ENCODE measurements around the gene RAD51B. TPM values are rescaled to one million over a fixed set of nuclear protein-coding genes. Genes with fewer than 3 reads are reported as not detected.
"Not testable (repeated sequence)": the region's sequence is repeated elsewhere in the genome, so short reads cannot be mapped to it uniquely, and the experiment has no call there.

The RAD51B gene
- total RNA-seq, 3 donors from 2014 or later = 10.6 to 77.6 (median 33.8) TPM

DNA sequence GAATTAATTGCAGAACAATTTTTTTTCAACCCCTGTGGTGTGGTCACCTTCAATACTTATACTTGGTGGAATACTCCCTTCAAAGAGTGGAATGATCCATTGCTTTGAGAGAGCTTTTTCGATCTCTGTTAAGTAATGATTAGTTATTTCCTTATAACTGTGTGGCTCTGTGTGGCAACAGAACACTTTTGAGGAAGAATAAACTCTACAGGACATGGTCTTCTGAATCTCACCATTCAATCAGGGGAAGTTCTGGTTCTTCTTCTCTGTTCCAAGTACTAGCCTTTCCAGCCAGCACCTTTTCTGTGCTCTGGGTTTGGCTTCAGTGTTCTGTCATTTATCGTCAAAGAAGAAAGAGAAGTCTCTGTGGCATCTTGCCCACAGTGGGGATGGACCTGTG, 604.1 kb downstream of the RAD51B start:
- no peaks in the 10 kb centered on the region for H3K4me1 ChIP-seq
- no peaks in the 10 kb centered on the region for H3K27me3 ChIP-seq
- no peaks in the 10 kb centered on the region for H3K9me3 ChIP-seq
- DNase-seq (ENCODE audit: low spot score in 2 of 2) = no peak
- no peak for TF ChIP-seq POLR2A (IDR thresholded peaks at IDR 0.05)
- TF ChIP-seq CTCF (IDR thresholded peaks at IDR 0.05) = no peak
- no peak for TF ChIP-seq POLR2AphosphoS5 (IDR thresholded peaks at IDR 0.05)
- intact Hi-C loops (cut with DNase I; ENCODE audit: low total_unique reads) = no loop called here
- no peak overlapping the region for H3K27ac ChIP-seq
- H3K36me3 ChIP-seq = no peaks in the 10 kb centered on the region
- H3K4me3 ChIP-seq = no peak overlapping the region

DNA sequence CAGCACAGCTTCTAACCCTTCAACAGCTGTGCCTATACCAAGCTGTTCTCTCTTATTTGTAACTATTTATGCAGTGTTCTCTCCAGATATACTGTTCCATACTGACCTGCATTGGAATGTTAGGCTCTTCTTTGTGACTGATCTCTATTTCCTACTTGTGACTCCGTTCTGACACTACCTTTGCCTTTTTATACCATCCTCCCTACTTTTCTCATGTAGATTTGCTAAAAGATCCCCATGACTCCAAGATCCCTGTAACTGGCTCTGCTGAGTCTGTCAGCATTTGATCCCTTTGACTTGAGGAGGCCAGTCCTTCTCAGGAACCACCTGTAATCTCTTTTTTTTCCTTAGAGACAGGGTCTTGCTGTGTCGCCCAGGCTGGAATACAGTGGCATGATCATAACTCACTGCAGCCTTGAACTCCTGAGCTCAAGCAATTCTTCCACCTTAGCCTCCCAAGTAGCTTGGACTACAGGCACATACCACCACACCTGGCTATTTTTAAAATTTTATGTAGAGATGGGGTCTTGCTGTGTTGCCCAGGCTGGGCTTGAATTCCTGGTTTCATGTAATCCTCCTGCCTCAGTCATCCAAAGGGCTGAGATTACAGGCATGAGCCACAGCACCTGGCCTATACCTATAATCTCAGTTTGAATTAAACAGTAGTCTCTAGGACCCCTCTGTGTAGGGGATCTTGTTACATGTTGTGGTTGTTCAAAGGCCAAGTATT, 605.0 kb downstream of the RAD51B start:
- no peak overlapping the region for H3K4me3 ChIP-seq

DNA sequence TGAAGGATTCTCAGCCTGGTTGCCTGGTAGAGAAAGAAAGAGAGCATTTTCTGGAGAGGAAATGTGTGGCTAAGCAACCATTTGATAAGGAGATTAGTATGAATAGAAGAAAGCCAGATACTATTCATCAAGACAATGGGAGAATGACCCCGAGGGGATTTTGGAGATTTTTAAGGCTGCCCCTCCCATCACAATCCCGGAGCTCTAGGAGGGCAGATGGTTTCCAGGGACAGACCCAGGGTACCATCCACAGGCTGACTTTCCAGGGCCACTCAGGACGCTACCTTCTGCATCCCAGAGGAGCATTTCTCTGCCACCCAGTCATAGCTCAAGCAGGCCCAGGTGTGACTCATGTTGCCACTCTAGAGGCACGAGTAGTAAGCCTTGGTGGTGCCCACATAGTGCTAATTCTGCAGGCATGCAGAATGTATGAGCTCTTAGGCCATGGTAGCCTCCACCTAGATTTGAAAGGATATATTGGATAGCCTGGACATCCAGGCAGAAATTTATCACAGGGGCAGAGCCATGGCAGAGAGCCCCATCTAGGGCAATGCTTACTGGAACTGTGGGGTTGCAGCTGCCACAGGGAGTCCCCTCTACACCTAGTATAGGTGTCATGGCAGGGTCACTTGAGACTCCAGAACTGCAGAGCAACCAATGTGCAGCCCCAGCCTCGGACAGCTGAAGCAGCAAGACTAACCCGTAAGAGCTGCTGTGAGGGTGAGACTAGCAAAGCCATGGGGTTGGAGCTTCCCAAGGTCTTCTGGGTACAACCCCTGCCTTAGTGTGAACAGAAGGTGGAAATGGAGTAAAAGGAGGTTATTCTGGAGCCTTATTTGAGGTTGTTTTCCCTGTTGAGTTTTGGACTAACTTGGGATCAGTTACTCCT, 607.3 kb downstream of the RAD51B start:
- no peak overlapping the region for H3K4me3 ChIP-seq
- no peaks in the 10 kb centered on the region for H3K9me3 ChIP-seq
- DNase-seq (ENCODE audit: low spot score in 2 of 2) = no peak
- no peak overlapping the region for H3K27ac ChIP-seq
- intact Hi-C loops (cut with DNase I; ENCODE audit: low total_unique reads) = no loop called here
- H3K27me3 ChIP-seq = no peaks in the 10 kb centered on the region
- H3K36me3 ChIP-seq = no peaks in the 10 kb centered on the region
- no peak for TF ChIP-seq POLR2A (IDR thresholded peaks at IDR 0.05)
- no peak for TF ChIP-seq CTCF (IDR thresholded peaks at IDR 0.05)
- TF ChIP-seq POLR2AphosphoS5 (IDR thresholded peaks at IDR 0.05) = no peak
- no peaks in the 10 kb centered on the region for H3K4me1 ChIP-seq

More for the DNA sequence above, 605.0 kb downstream of the RAD51B start:
- no peaks in the 10 kb centered on the region for H3K9me3 ChIP-seq
- TF ChIP-seq POLR2AphosphoS5 (IDR thresholded peaks at IDR 0.05) (no peak), CTCF (IDR thresholded peaks at IDR 0.05) (no peak), POLR2A (IDR thresholded peaks at IDR 0.05) (no peak)
- no peak overlapping the region for H3K27ac ChIP-seq
- intact Hi-C loops (cut with DNase I; ENCODE audit: low total_unique reads) = no loop called here
- DNase-seq (ENCODE audit: low spot score in 2 of 2) = no peak
- H3K4me1 ChIP-seq = no peaks in the 10 kb centered on the region
- H3K36me3 ChIP-seq = no peaks in the 10 kb centered on the region
- no peaks in the 10 kb centered on the region for H3K27me3 ChIP-seq

DNA sequence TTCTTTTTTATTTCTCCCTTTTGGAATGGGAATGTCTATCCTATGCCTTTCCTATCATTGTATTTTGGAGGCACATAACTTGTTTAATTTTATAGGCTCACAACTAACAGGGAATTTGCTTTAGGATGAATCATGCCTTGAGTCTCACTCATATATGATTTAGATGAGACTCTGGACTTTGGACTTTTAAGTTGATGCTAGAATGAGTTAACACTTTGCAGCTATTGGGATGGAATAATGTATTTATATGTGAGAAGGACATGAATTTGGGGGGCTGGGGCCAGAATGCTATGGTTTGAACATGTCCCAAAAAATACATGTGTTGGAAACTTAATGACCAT, 607.9 kb downstream of the RAD51B start:
- intact Hi-C loops (cut with DNase I; ENCODE audit: low total_unique reads) = no loop called here
- TF ChIP-seq POLR2A (IDR thresholded peaks at IDR 0.05) (no peak), POLR2AphosphoS5 (IDR thresholded peaks at IDR 0.05) (no peak), CTCF (IDR thresholded peaks at IDR 0.05) (no peak)
- Histone ChIP-seq H3K36me3 (no peaks in the 10 kb centered on the region), H3K4me1 (no peaks in the 10 kb centered on the region), H3K27ac (no peak overlapping the region), H3K27me3 (no peaks in the 10 kb centered on the region), H3K4me3 (no peak overlapping the region), H3K9me3 (no peaks in the 10 kb centered on the region)
- no peak for DNase-seq (ENCODE audit: low spot score in 2 of 2)

GRCh38 chr14:68428900-68429299, 609.3 kb downstream of the RAD51B start:
- intact Hi-C loops (cut with DNase I; ENCODE audit: low total_unique reads); H3K4me3 ChIP-seq; H3K27ac ChIP-seq; H3K4me1 ChIP-seq; H3K36me3 ChIP-seq; DNase-seq (ENCODE audit: low spot score in 2 of 2); H3K9me3 ChIP-seq; H3K27me3 ChIP-seq: not testable (repeated sequence)

GRCh38 chr14:68434173-68434572, 614.6 kb downstream of the RAD51B start:
- intact Hi-C loops (cut with DNase I; ENCODE audit: low total_unique reads); H3K36me3 ChIP-seq; H3K4me1 ChIP-seq; H3K4me3 ChIP-seq; H3K27me3 ChIP-seq; H3K9me3 ChIP-seq; DNase-seq (ENCODE audit: low spot score in 2 of 2); H3K27ac ChIP-seq: not testable (repeated sequence)

DNA sequence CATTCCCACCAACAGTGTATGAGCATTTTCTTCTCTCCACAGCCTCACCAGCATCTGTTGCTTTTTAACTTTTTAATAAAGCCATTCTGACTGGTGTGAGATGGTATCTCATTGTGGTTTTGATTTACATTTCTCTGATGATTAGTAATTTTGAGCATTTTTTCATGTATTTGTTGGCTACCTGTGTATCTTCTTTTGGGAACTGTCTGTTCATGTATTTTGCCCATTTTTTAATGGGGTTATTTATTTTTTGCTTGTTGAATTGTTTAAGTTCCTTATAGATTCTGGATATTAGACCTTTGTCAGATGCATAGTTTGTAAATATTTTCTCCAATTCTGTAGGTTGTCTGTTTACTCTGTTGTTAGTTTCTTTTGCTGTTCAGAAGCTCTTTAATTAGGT, 616.1 kb downstream of the RAD51B start:
- H3K4me3 ChIP-seq; H3K9me3 ChIP-seq; intact Hi-C loops (cut with DNase I; ENCODE audit: low total_unique reads); H3K27ac ChIP-seq; H3K4me1 ChIP-seq; H3K36me3 ChIP-seq; DNase-seq (ENCODE audit: low spot score in 2 of 2); H3K27me3 ChIP-seq: not testable (repeated sequence)
